SK-N-MC (cell line): Measurements from ENCODE around the gene ARHGAP26.

Source experiments
- EZH2 ChIP-seq: fragments of 200-600 bp; sonication (generic); IDR thresholded peaks from one replicate; pipeline ENCODE4 v1.6.1; 2017; ENCODE audit warnings: antibody characterized with exemption
- POLR2AphosphoS5 ChIP-seq: IDR thresholded peaks from 2 replicates; pipeline ENCODE4 v1.6.1; 2012; ENCODE audit warnings: mild to moderate bottlenecking, low read depth, low read length, borderline replicate concordance

- TF ChIP-seq EZH2: no peak
- no peak for TF ChIP-seq POLR2AphosphoS5
Measured at GRCh38 chr5:143132739-143133138, 362.6 kb downstream of the ARHGAP26 start.
